Stimulated activated CD8-positive, alpha-beta memory T cell treated with anti-CD3 and anti-CD28 coated beads, Interleukin-4, amount 100 ng/mL, for 48 hours (primary cell): ENCODE results near the gene CKS2.

Source experiments
- DNase-seq: peaks from one replicate; pipeline ENCODE4 v3.0.0-alpha.2; 2020

The CKS2 gene

GRCh38 chr9:89351584-89352300, 40.7 kb downstream of the CKS2 start:
- DNase-seq: no peak

GRCh38 chr9:89352451-89352850, 41.5 kb downstream of the CKS2 start:
- DNase-seq: no peak

- no peak for DNase-seq
Measured at GRCh38 chr9:89352874-89353649, 42.1 kb downstream of the CKS2 start.

GRCh38 chr9:89353989-89354388, 43.0 kb downstream of the CKS2 start:
- DNase-seq: no peak

- DNase-seq: no peak
Measured at GRCh38 chr9:89354471-89354870, 43.5 kb downstream of the CKS2 start.

GRCh38 chr9:89356782-89357181, 45.8 kb downstream of the CKS2 start:
- no peak for DNase-seq

GRCh38 chr9:89357331-89358197, 46.6 kb downstream of the CKS2 start:
- no peak for DNase-seq

- no peak for DNase-seq
Measured at GRCh38 chr9:89358376-89358916, 47.5 kb downstream of the CKS2 start.

GRCh38 chr9:89358985-89359384, 48.0 kb downstream of the CKS2 start:
- DNase-seq: no peak

GRCh38 chr9:89359751-89360261, 48.8 kb downstream of the CKS2 start:
- no peak for DNase-seq

GRCh38 chr9:89360465-89360864, 49.5 kb downstream of the CKS2 start:
- DNase-seq: no peak

- peak; percentile 13 for DNase-seq
Measured at GRCh38 chr9:89361031-89361430, 50.0 kb downstream of the CKS2 start.

GRCh38 chr9:89361816-89362646, 51.0 kb downstream of the CKS2 start:
- peak; percentile 21 for DNase-seq

- DNase-seq: peak; percentile 19
Measured at GRCh38 chr9:89362647-89363310, 51.8 kb downstream of the CKS2 start.

- no peak for DNase-seq
Measured at GRCh38 chr9:89363311-89363670, 52.3 kb downstream of the CKS2 start.

GRCh38 chr9:89363921-89364665, 53.1 kb downstream of the CKS2 start:
- DNase-seq: no peak

- no peak for DNase-seq
Measured at GRCh38 chr9:89364666-89365531, 53.9 kb downstream of the CKS2 start.

- DNase-seq: no peak
Measured at GRCh38 chr9:89365532-89365912, 54.5 kb downstream of the CKS2 start.
